ENCODE data around the gene ADAMTS7. TPM values are rescaled to one million over a fixed set of nuclear protein-coding genes. Genes with fewer than 3 reads are reported as not detected.
"Not testable (repeated sequence)": the region's sequence is repeated elsewhere in the genome, so short reads cannot be mapped to it uniquely, and the experiment has no call there.

Gene ADAMTS7
- total and polyA plus RNA-seq, 5 donors, result 38.8 to 85.9 (median 81.6) TPM

DNA sequence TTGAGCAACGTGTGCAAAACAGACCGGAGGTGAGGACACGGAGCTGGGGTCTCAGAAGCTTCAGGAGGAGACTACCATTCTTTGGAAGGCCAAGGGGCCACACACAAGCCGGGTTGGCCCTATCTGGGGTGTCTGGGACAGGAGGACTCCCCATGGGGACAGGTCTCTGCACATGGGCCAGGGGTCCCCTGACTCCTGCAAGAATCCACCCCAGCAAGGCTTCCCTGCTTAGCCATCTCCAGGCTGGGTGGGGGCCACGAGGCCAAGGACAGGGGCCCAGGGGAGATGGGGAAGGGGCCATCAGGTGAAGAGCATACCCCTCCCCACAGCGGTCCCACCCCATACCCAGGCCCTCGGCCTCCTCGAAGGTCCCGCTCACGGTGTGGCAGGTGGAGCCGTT, 38.5 kb downstream of the ADAMTS7 start:
- Histone ChIP-seq H3K27me3 (ENCODE audit: control insufficient read depth, insufficient read depth) (no peaks in the 10 kb centered on the region), H3K27ac (ENCODE audit: low read length) (no peak overlapping the region), H3K9me3 (ENCODE audit: control insufficient read depth, low read length) (no peaks in the 10 kb centered on the region), H3K4me1 (ENCODE audit: control insufficient read depth, insufficient read depth, low read length) (no peaks in the 10 kb centered on the region), H3K4me3 (ENCODE audit: low read length) (no peak overlapping the region)
- DNase-seq, result peak in 2 of 3 donors; percentile 25 to 32
- intact Hi-C loops (cut with DNase I), result loop anchor here in 1 of 4 donors (5.0 kb wide), 1 partner anchor 795 kb away; no protein-coding TSS in a partner anchor
- 87% methylated on average over 7 of the region's 11 CpGs for WGBS
- no peak for ATAC-seq

- H3K4me3 ChIP-seq (ENCODE audit: low read length), result not testable (repeated sequence)
- intact Hi-C loops (cut with DNase I), result loop anchor here in 1 of 4 donors (5.0 kb wide), 1 partner anchor 794 kb away; no protein-coding TSS in a partner anchor
Measured at GRCh38 chr15:78771436-78772000, 39.7 kb downstream of the ADAMTS7 start.

DNA sequence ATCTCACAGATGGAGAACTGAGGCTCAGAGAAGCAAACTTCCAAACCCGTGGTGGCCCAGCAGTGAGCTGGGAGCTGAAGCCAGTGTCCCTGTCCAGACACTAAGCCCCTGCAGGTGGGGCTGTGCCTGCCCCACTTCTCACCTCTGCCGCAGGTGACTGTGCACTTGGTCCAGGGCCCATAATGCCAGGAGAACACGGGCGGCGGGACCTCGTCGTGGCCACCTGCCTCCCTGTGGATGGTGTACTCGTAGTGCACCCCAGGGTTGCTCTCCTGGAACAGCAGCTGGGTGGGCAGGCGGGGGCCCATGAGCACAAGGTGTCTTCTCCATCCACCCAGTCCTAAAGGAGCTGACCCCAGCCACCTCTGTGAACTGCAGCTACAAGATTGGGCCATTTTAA, 40.2 kb downstream of the ADAMTS7 start:
- intact Hi-C loops (cut with DNase I), result loop anchor here in 1 of 4 donors (5.0 kb wide), 1 partner anchor 794 kb away; no protein-coding TSS in a partner anchor
- not testable (repeated sequence) for ATAC-seq; H3K9me3 ChIP-seq (ENCODE audit: control insufficient read depth, low read length); H3K4me3 ChIP-seq (ENCODE audit: low read length); H3K27ac ChIP-seq (ENCODE audit: low read length); H3K27me3 ChIP-seq (ENCODE audit: control insufficient read depth, insufficient read depth); H3K4me1 ChIP-seq (ENCODE audit: control insufficient read depth, insufficient read depth, low read length)
- 95% methylated on average over 9 of the region's 9 CpGs for WGBS
- DNase-seq, result peak in 2 of 3 donors; percentile 28 to 39

More at GRCh38 chr15:78771436-78772000, 39.7 kb downstream of the ADAMTS7 start:
- not testable (repeated sequence) for H3K27me3 ChIP-seq (ENCODE audit: control insufficient read depth, insufficient read depth); H3K4me1 ChIP-seq (ENCODE audit: control insufficient read depth, insufficient read depth, low read length); H3K9me3 ChIP-seq (ENCODE audit: control insufficient read depth, low read length); H3K27ac ChIP-seq (ENCODE audit: low read length); ATAC-seq
- peak in 2 of 3 donors; percentile 39 to 49 for DNase-seq
- 92% methylated on average over 23 of the region's 23 CpGs for WGBS

- DNase-seq, result peak in 2 of 3 donors; percentile 15 to 27
- H3K4me1 ChIP-seq (ENCODE audit: control insufficient read depth, insufficient read depth, low read length); H3K4me3 ChIP-seq (ENCODE audit: low read length); ATAC-seq; H3K9me3 ChIP-seq (ENCODE audit: control insufficient read depth, low read length); H3K27me3 ChIP-seq (ENCODE audit: control insufficient read depth, insufficient read depth); H3K27ac ChIP-seq (ENCODE audit: low read length): not testable (repeated sequence)
- intact Hi-C loops (cut with DNase I), result loop anchor here in 1 of 4 donors (5.0 to 10.0 kb wide), 2 partner anchors 45 to 792 kb away; partner anchors contain the start of gene ADAMTS7
- WGBS, result 79% methylated on average over 12 of the region's 12 CpGs
Measured at GRCh38 chr15:78769473-78770225, 41.6 kb downstream of the ADAMTS7 start.

DNA sequence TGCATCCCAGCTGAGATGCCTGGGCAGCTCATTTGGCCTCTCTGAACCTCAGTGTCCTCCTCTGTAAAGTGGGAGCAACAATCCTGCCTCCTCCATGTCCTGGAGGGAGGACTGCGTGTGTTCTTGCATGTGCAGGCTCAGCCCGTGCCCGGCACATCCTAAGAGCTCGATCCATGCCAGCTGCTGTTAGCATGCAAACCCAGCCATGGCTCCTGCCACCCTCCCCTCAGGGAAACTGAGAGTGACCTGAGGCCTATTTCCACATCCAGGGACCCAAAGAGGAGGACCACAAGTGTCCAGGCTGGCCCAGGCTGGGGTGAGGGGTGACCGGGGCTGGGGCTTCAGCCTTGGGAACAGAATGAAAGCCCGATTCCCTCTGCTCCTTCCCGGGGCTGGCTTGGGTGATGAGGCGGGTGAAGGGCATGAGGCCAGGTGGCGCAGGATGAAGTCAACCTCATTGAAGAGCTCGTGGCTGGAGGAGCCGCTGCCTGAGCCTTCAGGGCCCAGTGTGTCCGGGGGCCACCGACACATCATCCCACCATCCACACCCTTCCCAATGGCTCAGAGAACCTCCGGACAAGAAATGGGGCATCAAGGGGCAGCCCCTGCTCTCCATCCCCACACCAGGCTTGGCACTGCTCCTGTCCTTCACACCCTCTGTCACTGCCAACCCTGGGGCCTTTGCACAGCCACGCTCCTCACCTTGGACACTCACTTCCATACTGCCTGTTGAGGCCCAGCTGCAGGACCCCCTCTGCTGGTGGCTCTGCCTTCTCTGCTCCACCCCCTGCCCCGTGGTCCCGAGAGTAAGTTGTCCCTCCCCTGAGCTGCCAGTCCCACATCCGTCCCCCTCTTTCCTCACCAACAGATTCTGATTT, 42.5 kb downstream of the ADAMTS7 start:
- intact Hi-C loops (cut with DNase I), result loop anchor here in 1 of 4 donors (10.0 kb wide), 1 partner anchor 46 kb away; the partner anchor contains the start of gene ADAMTS7
- DNase-seq, result peak in 2 of 3 donors; percentile 29 to 46
- no peaks in the 10 kb centered on the region for H3K27me3 ChIP-seq (ENCODE audit: control insufficient read depth, insufficient read depth)

DNA sequence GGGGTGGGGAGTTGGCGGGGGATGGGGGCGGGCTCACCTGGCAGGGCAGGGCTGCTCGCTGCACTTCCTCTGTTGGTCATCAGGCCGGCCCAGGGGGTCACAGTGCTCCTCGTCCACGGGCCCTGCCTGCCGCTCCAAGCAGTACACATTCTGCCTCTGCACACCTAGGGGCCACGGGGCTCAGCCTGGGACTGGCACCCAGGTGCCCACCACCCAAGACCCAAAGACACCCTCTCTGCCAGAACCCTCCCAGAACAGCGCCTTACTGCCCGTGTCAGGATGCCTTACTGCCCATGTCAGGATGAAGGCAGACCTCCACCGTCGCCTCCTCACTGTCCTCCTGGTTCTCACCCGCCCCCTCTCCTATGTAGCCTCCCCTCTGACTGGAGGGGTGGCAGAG, 43.2 kb downstream of the ADAMTS7 start:
- no peaks in the 10 kb centered on the region for H3K27me3 ChIP-seq (ENCODE audit: control insufficient read depth, insufficient read depth)
- no peak for ATAC-seq
- H3K4me3 ChIP-seq (ENCODE audit: low read length), result no peak overlapping the region
- no peaks in the 10 kb centered on the region for H3K9me3 ChIP-seq (ENCODE audit: control insufficient read depth, low read length)
- H3K27ac ChIP-seq (ENCODE audit: low read length), result no peak overlapping the region
- H3K4me1 ChIP-seq (ENCODE audit: control insufficient read depth, insufficient read depth, low read length), result peaks cover 2% of the 10 kb centered on the region
- intact Hi-C loops (cut with DNase I), result loop anchor here in 1 of 4 donors (10.0 kb wide), 1 partner anchor 47 kb away; the partner anchor contains the start of gene ADAMTS7
- WGBS, result 83% methylated on average over 13 of the region's 13 CpGs
- DNase-seq, result peak; percentile 12 to 63 (median 46)

More for the DNA sequence above, 42.5 kb downstream of the ADAMTS7 start:
- Histone ChIP-seq H3K4me1 (ENCODE audit: control insufficient read depth, insufficient read depth, low read length) (peaks cover 2% of the 10 kb centered on the region), H3K9me3 (ENCODE audit: control insufficient read depth, low read length) (no peaks in the 10 kb centered on the region), H3K27ac (ENCODE audit: low read length) (no peak overlapping the region), H3K4me3 (ENCODE audit: low read length) (no peak overlapping the region)
- WGBS, result 84% methylated on average over 18 of the region's 18 CpGs
- ATAC-seq, result no peak

DNA sequence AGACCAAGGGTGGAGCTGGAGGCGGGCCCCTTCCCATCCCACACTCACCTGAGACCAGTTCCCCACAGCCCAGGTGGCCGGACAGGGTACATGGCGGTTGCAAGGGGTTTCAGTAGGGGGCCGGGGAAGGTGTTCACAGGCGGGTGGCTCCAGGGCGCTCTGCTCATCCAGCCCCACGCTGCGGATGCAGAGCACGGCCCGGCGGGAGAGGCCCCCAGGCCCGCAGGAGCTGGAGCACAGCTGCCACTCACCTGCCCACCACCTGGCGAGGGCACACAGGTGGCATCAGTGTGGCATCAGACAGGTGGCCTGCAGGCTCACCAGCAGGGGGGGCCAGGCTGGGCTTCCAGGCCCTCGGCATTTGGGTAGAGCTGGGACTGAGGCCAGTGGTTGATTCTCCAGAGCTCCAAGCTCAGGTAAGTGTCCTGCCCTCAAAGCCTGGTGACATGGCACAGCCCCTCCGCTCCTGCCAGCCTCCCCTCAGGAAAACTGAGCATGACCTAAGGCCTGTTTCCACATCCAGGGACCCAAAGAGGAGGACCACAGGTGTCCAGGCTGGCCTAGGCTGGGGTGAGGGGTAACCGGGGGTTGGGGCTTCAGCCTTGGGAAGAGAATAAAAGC, 43.8 kb downstream of the ADAMTS7 start:
- DNase-seq (peak in 2 of 3 donors; percentile 54 to 56), ATAC-seq (no peak)
- Histone ChIP-seq H3K27ac (ENCODE audit: low read length) (no peak overlapping the region), H3K4me1 (ENCODE audit: control insufficient read depth, insufficient read depth, low read length) (peaks cover 2% of the 10 kb centered on the region), H3K27me3 (ENCODE audit: control insufficient read depth, insufficient read depth) (no peaks in the 10 kb centered on the region), H3K4me3 (ENCODE audit: low read length) (no peak overlapping the region), H3K9me3 (ENCODE audit: control insufficient read depth, low read length) (no peaks in the 10 kb centered on the region)
- 92% methylated on average over 16 of the region's 16 CpGs for WGBS
- intact Hi-C loops (cut with DNase I), result loop anchor here in 1 of 4 donors (10.0 kb wide), 1 partner anchor 47 kb away; the partner anchor contains the start of gene ADAMTS7

GRCh38 chr15:78766641-78767071, 44.6 kb downstream of the ADAMTS7 start:
- not testable (repeated sequence) for H3K9me3 ChIP-seq (ENCODE audit: control insufficient read depth, low read length); H3K4me1 ChIP-seq (ENCODE audit: control insufficient read depth, insufficient read depth, low read length); H3K27me3 ChIP-seq (ENCODE audit: control insufficient read depth, insufficient read depth); ATAC-seq; H3K27ac ChIP-seq (ENCODE audit: low read length); H3K4me3 ChIP-seq (ENCODE audit: low read length)
- peak in 2 of 3 donors; percentile 37 to 61 for DNase-seq
- 83% methylated on average over 21 of the region's 21 CpGs for WGBS
- intact Hi-C loops (cut with DNase I), result loop anchor here in 1 of 4 donors (10.0 kb wide), 1 partner anchor 48 kb away; the partner anchor contains the start of gene ADAMTS7

DNA sequence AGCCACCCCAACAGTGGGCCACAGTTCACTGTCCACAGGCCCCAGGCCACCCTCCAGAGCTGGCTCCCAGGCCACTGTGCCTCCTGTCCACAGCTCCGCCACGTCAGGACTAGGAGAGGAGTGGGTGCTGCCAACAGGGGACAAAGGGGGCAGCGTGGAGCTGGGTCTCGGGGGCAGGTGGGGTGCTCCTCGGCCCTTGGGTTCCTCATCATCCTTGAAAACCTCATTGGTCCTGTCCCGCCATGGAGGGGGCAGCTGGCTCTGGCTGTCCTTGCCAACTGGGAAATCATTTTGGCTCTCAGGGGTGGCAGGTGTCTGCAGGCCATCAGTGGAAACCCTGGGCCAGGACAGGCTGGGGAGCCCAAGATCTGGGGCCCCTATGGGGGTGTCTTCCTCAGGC, 45.2 kb downstream of the ADAMTS7 start:
- Histone ChIP-seq H3K9me3 (ENCODE audit: control insufficient read depth, low read length) (no peaks in the 10 kb centered on the region), H3K27ac (ENCODE audit: low read length) (no peak overlapping the region), H3K4me3 (ENCODE audit: low read length) (no peak overlapping the region), H3K4me1 (ENCODE audit: control insufficient read depth, insufficient read depth, low read length) (peaks cover 11% of the 10 kb centered on the region), H3K27me3 (ENCODE audit: control insufficient read depth, insufficient read depth) (no peaks in the 10 kb centered on the region)
- ATAC-seq (no peak), DNase-seq (peak; percentile 12 to 62 (median 42))
- intact Hi-C loops (cut with DNase I), result loop anchor here in 1 of 4 donors (10.0 kb wide), 1 partner anchor 49 kb away; the partner anchor contains the start of gene ADAMTS7
- WGBS, result 82% methylated on average over 6 of the region's 6 CpGs

All from right cardiac atrium (tissue), 5 donors.